ENCODE data around the gene OR2W1.

The OR2W1 gene

DNA sequence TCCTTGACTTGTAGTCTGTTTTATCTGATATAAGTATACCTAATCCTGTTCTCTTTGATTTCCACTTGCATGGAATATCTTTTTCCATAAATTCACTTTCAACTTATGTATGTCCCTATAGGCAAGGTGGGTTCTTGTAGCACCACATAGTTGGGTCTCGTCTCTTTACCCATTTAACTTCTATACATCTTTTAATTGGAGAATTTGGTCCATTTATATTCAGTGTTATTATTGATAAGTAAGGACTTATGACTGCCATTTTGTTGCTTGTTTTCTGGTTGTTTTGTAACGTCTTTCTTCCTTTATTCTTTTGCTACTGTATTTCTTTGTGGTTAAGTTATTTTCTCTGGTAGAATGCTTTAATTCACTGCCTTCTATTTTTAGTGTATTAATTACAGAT is 25.3 kb downstream of the OR2W1 start:
- in situ Hi-C loops (cut with MboI; ENCODE audit: low pct_unique_long_range_greater_than_20kb, low sequenced_read_pairs, unreplicated experiment): loop anchor here (25.0 kb wide), 1 partner anchor 332 kb away; no protein-coding TSS in a partner anchor
- no peak for DNase-seq (ENCODE audit: low spot score)
- no peak for TF ChIP-seq CTCF (IDR thresholded peaks at IDR 0.05; ENCODE audit: extremely low read depth, insufficient read depth, missing control alignments)

GRCh38 chr6:29017428-29017802 is 27.6 kb downstream of the OR2W1 start:
- no peak for DNase-seq (ENCODE audit: low spot score)
- no peak for TF ChIP-seq CTCF (IDR thresholded peaks at IDR 0.05; ENCODE audit: extremely low read depth, insufficient read depth, missing control alignments)
- in situ Hi-C loops (cut with MboI; ENCODE audit: low pct_unique_long_range_greater_than_20kb, low sequenced_read_pairs, unreplicated experiment): loop anchor here (25.0 kb wide), 1 partner anchor 330 kb away; no protein-coding TSS in a partner anchor

- DNase-seq (ENCODE audit: low spot score): peak; percentile 80
- in situ Hi-C loops (cut with MboI; ENCODE audit: low pct_unique_long_range_greater_than_20kb, low sequenced_read_pairs, unreplicated experiment): loop anchor here (25.0 kb wide), 1 partner anchor 329 kb away; no protein-coding TSS in a partner anchor
- TF ChIP-seq CTCF (IDR thresholded peaks at IDR 0.05; ENCODE audit: extremely low read depth, insufficient read depth, missing control alignments): peak; percentile 86
These were observed 28.2 kb downstream of the OR2W1 start for GRCh38 chr6:29016559-29017427.

GRCh38 chr6:29014729-29015608 is 30.0 kb downstream of the OR2W1 start:
- TF ChIP-seq CTCF (IDR thresholded peaks at IDR 0.05; ENCODE audit: extremely low read depth, insufficient read depth, missing control alignments): no peak
- in situ Hi-C loops (cut with MboI; ENCODE audit: low pct_unique_long_range_greater_than_20kb, low sequenced_read_pairs, unreplicated experiment): loop anchor here (25.0 kb wide), 1 partner anchor 328 kb away; no protein-coding TSS in a partner anchor
- DNase-seq (ENCODE audit: low spot score): no peak

DNA sequence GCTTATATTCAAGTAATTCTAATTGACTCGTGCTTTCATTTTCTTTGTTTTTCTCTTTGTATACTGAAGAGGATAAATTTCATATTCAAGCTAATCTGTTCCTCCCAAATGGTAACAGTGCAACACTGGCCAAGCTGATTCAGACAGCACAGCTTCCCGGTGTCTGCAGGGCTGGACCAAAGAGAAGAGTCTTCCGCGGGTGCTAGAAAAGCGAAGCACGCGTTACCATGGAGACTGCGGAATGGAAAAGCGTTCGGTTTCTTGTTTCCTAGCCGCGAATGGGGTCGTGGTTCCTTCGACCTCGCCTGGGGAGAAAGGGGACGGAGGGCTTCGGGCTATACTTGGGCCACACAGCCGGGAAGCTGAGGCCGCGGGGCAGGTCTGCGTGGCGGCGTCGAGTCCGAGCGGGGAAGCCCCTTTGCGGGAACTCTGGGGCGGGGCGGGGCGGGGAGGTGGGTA is 33.7 kb downstream of the OR2W1 start:
- in situ Hi-C loops (cut with MboI; ENCODE audit: low pct_unique_long_range_greater_than_20kb, low sequenced_read_pairs, unreplicated experiment): loop anchor here (25.0 kb wide), 1 partner anchor 324 kb away; no protein-coding TSS in a partner anchor
- DNase-seq (ENCODE audit: low spot score): peak; percentile 54
- TF ChIP-seq CTCF (IDR thresholded peaks at IDR 0.05; ENCODE audit: extremely low read depth, insufficient read depth, missing control alignments): no peak

- no peak for TF ChIP-seq CTCF (IDR thresholded peaks at IDR 0.05; ENCODE audit: extremely low read depth, insufficient read depth, missing control alignments)
- in situ Hi-C loops (cut with MboI; ENCODE audit: low pct_unique_long_range_greater_than_20kb, low sequenced_read_pairs, unreplicated experiment): loop anchor here (25.0 kb wide), 1 partner anchor 322 kb away; no protein-coding TSS in a partner anchor
- no peak for DNase-seq (ENCODE audit: low spot score)
These were observed 35.6 kb downstream of the OR2W1 start for GRCh38 chr6:29009358-29009757.
